ENCODE data around the gene CDK5R2.

- TF ChIP-seq, protein P1, sequence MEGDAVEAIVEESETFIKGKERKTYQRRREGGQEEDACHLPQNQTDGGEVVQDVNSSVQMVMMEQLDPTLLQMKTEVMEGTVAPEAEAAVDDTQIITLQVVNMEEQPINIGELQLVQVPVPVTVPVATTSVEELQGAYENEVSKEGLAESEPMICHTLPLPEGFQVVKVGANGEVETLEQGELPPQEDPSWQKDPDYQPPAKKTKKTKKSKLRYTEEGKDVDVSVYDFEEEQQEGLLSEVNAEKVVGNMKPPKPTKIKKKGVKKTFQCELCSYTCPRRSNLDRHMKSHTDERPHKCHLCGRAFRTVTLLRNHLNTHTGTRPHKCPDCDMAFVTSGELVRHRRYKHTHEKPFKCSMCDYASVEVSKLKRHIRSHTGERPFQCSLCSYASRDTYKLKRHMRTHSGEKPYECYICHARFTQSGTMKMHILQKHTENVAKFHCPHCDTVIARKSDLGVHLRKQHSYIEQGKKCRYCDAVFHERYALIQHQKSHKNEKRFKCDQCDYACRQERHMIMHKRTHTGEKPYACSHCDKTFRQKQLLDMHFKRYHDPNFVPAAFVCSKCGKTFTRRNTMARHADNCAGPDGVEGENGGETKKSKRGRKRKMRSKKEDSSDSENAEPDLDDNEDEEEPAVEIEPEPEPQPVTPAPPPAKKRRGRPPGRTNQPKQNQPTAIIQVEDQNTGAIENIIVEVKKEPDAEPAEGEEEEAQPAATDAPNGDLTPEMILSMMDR (IDR thresholded peaks at IDR 0.05): no peak
- TF ChIP-seq POLR2A (IDR thresholded peaks at IDR 0.05): no peak
Observed at GRCh38 chr2:218964041-218964771, 4.7 kb downstream of the CDK5R2 start.

All from lower leg skin (tissue), 3 donors.